Type B pancreatic cell (in vitro differentiated cells): ENCODE measurements around the gene RPL9. TPM values are rescaled to one million over a fixed set of nuclear protein-coding genes. Genes with fewer than 3 reads are reported as not detected.
"Not testable (repeated sequence)": the region's sequence is repeated elsewhere in the genome, so short reads cannot be mapped to it uniquely, and the experiment has no call there.

ENCODE experiments used
- DNase-seq: peaks from one replicate; pipeline ENCODE4 v3.0.0; 2021; ENCODE audit warnings: mixed read lengths; ENCODE audit not compliant: unreplicated experiment; ENCODE audit errors: extremely low spot score
- H3K27ac Mint-ChIP-seq: 2 replicates; pipeline ENCODE4 v1.8.0; 2021; ENCODE audit warnings: mild to moderate bottlenecking, mixed read lengths
- H3K27me3 Mint-ChIP-seq: 2 replicates; pipeline ENCODE4 v1.8.0; 2021; ENCODE audit warnings: mixed read lengths
- H3K36me3 Mint-ChIP-seq: 2 replicates; pipeline ENCODE4 v1.8.0; 2021; ENCODE audit warnings: mixed read lengths
- H3K4me1 Mint-ChIP-seq: one replicate; pipeline ENCODE4 v1.8.0; 2021; ENCODE audit warnings: mixed read lengths; ENCODE audit not compliant: unreplicated experiment
- H3K4me3 Mint-ChIP-seq: 2 replicates; pipeline ENCODE4 v1.8.0; 2021; ENCODE audit warnings: mild to moderate bottlenecking, mixed read lengths
- H3K9me3 Mint-ChIP-seq: 2 replicates; pipeline ENCODE4 v1.8.0; 2021; ENCODE audit warnings: mixed read lengths
- CTCF ChIP-seq: fragments of 200-600 bp; sonication (generic); conservative IDR thresholded peaks from 2 replicates; pipeline ENCODE4 v1.5.0; 2021; ENCODE audit warnings: antibody characterized with exemption, mild to moderate bottlenecking
- long read RNA-seq: library from polyadenylated mRNA; unstranded; transcript quantifications from one replicate; pipeline ENCODE4 v2.0.0, GENCODE V29; 2020
- total RNA-seq: library from RNA; stranded (reverse); gene quantifications from 2 replicates; pipeline ENCODE4 v1.2.1, GENCODE V29; 2021; ENCODE audit warnings: low replicate concordance

The RPL9 gene
- total RNA-seq, result 1,623 and 1,887 TPM in 2 replicates
- long read RNA-seq, transcript RPL9-203 (7 exons, 1,127 nt), result minor isoform, 38 of 874 reads
- long read RNA-seq, transcript RPL9-214 (8 exons, 2,354 nt), result major isoform, 783 of 874 reads
- long read RNA-seq, partial matches to known transcripts, result 10 of 874 reads
- long read RNA-seq, other reads (novel, unspliced or antisense), result 40 of 874 reads

GRCh38 chr4:39458505-39459300 lies at the start of gene RPL9, which contains the start of gene LIAS:
TSS of gene RPL9 (minus strand) at chr4:39458922. CDS start at chr4:39458439, 483 bp downstream.
TSS of gene LIAS (plus strand) at chr4:39459056. CDS start at chr4:39459118, 62 bp downstream.
- no peaks in the 10 kb centered on the region for H3K9me3 Mint-ChIP-seq
- DNase-seq, result peak; percentile 95
- H3K36me3 Mint-ChIP-seq, result peaks cover 40% of the 10 kb centered on the region
- TF ChIP-seq CTCF, result no peak
- H3K4me1 Mint-ChIP-seq, result peaks cover 4% of the 10 kb centered on the region
- H3K27ac Mint-ChIP-seq, result peak within 1 kb of the TSS; percentile 99
- H3K4me3 Mint-ChIP-seq, result peak within 1 kb of the TSS; percentile 98
- H3K27me3 Mint-ChIP-seq, result no peaks in the 10 kb centered on the region

GRCh38 chr4:39505581-39505980 lies 46.9 kb upstream of the RPL9 start:
- Mint-ChIP-seq H3K9me3 (no peaks in the 10 kb centered on the region), H3K27ac (no peak overlapping the region), H3K4me1 (no peaks in the 10 kb centered on the region), H3K36me3 (peaks cover 45% of the 10 kb centered on the region), H3K4me3 (no peak overlapping the region), H3K27me3 (no peaks in the 10 kb centered on the region)
- no peak for TF ChIP-seq CTCF
- no peak for DNase-seq

GRCh38 chr4:39504538-39504937 lies 45.8 kb upstream of the RPL9 start:
- Mint-ChIP-seq H3K4me1 (no peaks in the 10 kb centered on the region), H3K36me3 (peaks cover 44% of the 10 kb centered on the region), H3K27me3 (no peaks in the 10 kb centered on the region), H3K27ac (no peak overlapping the region), H3K9me3 (no peaks in the 10 kb centered on the region), H3K4me3 (no peak overlapping the region)
- DNase-seq, result no peak
- TF ChIP-seq CTCF, result no peak

- not testable (repeated sequence) for H3K4me3 Mint-ChIP-seq, H3K9me3 Mint-ChIP-seq, DNase-seq, H3K27ac Mint-ChIP-seq, H3K27me3 Mint-ChIP-seq, H3K4me1 Mint-ChIP-seq
- H3K36me3 Mint-ChIP-seq, result peaks cover 39% of the 10 kb centered on the region
Observed at GRCh38 chr4:39502664-39503035, 43.9 kb upstream of the RPL9 start.

GRCh38 chr4:39502019-39502663 lies 43.4 kb upstream of the RPL9 start:
- TF ChIP-seq CTCF, result no peak
- Mint-ChIP-seq H3K27me3 (no peaks in the 10 kb centered on the region), H3K4me3 (no peak overlapping the region), H3K27ac (no peak overlapping the region), H3K4me1 (no peaks in the 10 kb centered on the region), H3K9me3 (no peaks in the 10 kb centered on the region), H3K36me3 (peaks cover 39% of the 10 kb centered on the region)
- DNase-seq, result no peak

- no peak for TF ChIP-seq CTCF
- peaks cover 24% of the 10 kb centered on the region for H3K36me3 Mint-ChIP-seq
- H3K4me1 Mint-ChIP-seq, result no peaks in the 10 kb centered on the region
- no peaks in the 10 kb centered on the region for H3K27me3 Mint-ChIP-seq
- no peak overlapping the region for H3K4me3 Mint-ChIP-seq
- H3K27ac Mint-ChIP-seq, result no peak overlapping the region
- H3K9me3 Mint-ChIP-seq, result no peaks in the 10 kb centered on the region
- DNase-seq, result no peak
Observed at GRCh38 chr4:39498727-39499020, 40.0 kb upstream of the RPL9 start.
